Inflammatory macrophage (primary cell): ENCODE data around the gene WSCD1.

Experiments
- DNase-seq, 2 donors: peaks; one replicate each; pipeline ENCODE4 v3.0.0-alpha.2; 2020 to 2022

Gene WSCD1

GRCh38 chr17:6108987-6109386 is 38.8 kb downstream of the WSCD1 start:
- no peak for DNase-seq

GRCh38 chr17:6109536-6109935 is 39.4 kb downstream of the WSCD1 start:
- DNase-seq = no peak

- no peak for DNase-seq
These were observed 39.9 kb downstream of the WSCD1 start for GRCh38 chr17:6110088-6110487.

GRCh38 chr17:6110592-6110991 is 40.4 kb downstream of the WSCD1 start:
- no peak for DNase-seq

- no peak for DNase-seq
These were observed 50.2 kb downstream of the WSCD1 start for GRCh38 chr17:6120351-6120750.

GRCh38 chr17:6124856-6125255 is 54.7 kb downstream of the WSCD1 start:
- DNase-seq = no peak

- DNase-seq = no peak
These were observed 56.6 kb downstream of the WSCD1 start for GRCh38 chr17:6126768-6127167.

GRCh38 chr17:6134721-6135120 is 64.5 kb downstream of the WSCD1 start:
- DNase-seq = no peak

- no peak for DNase-seq
These were observed 65.1 kb downstream of the WSCD1 start for GRCh38 chr17:6135236-6135635.

GRCh38 chr17:6135996-6136395 is 65.8 kb downstream of the WSCD1 start:
- DNase-seq = no peak

GRCh38 chr17:6137716-6138502 is 67.7 kb downstream of the WSCD1 start:
- no peak for DNase-seq

GRCh38 chr17:6138761-6139446 is 68.7 kb downstream of the WSCD1 start:
- DNase-seq = no peak

GRCh38 chr17:6139447-6139832 is 69.3 kb downstream of the WSCD1 start:
- no peak for DNase-seq

- no peak for DNase-seq
These were observed 70.0 kb downstream of the WSCD1 start for GRCh38 chr17:6140188-6140587.

GRCh38 chr17:6140728-6141330 is 70.7 kb downstream of the WSCD1 start:
- DNase-seq = no peak

GRCh38 chr17:6142701-6143100 is 72.5 kb downstream of the WSCD1 start:
- DNase-seq = no peak

GRCh38 chr17:6145946-6146345 is 75.8 kb downstream of the WSCD1 start:
- no peak for DNase-seq

- DNase-seq = no peak
These were observed 76.9 kb downstream of the WSCD1 start for GRCh38 chr17:6147042-6147441.

- DNase-seq = no peak
These were observed 83.2 kb downstream of the WSCD1 start for GRCh38 chr17:6153375-6153774.

GRCh38 chr17:6157716-6158115 is 87.5 kb downstream of the WSCD1 start:
- DNase-seq = no peak

- no peak for DNase-seq
These were observed 89.5 kb downstream of the WSCD1 start for GRCh38 chr17:6159541-6160231.

GRCh38 chr17:6160232-6160555 is 90.0 kb downstream of the WSCD1 start:
- DNase-seq = no peak
